Lower leg skin (tissue), 3 donors: ENCODE results near the gene NPLOC4.

ENCODE experiments used
- POLR2A ChIP-seq, 2 donors: fragments of 450-650 bp; IDR thresholded peaks; one replicate each; pipeline ENCODE4 v1.6.1; 2016 to 2017; ENCODE audit warnings: antibody characterized with exemption in 2 of 2, mild to moderate bottlenecking in 1 of 2, moderate library complexity in 1 of 2
- TF ChIP-seq, protein P1 (sequence below), 3 donors: fragments of 450-650 bp; IDR thresholded peaks; one replicate each; pipeline ENCODE4 v1.5.1; 2016; ENCODE audit warnings: antibody characterized with exemption in 3 of 3, mild to moderate bottlenecking in 3 of 3, moderate library complexity in 2 of 3

- TF ChIP-seq, protein P1, sequence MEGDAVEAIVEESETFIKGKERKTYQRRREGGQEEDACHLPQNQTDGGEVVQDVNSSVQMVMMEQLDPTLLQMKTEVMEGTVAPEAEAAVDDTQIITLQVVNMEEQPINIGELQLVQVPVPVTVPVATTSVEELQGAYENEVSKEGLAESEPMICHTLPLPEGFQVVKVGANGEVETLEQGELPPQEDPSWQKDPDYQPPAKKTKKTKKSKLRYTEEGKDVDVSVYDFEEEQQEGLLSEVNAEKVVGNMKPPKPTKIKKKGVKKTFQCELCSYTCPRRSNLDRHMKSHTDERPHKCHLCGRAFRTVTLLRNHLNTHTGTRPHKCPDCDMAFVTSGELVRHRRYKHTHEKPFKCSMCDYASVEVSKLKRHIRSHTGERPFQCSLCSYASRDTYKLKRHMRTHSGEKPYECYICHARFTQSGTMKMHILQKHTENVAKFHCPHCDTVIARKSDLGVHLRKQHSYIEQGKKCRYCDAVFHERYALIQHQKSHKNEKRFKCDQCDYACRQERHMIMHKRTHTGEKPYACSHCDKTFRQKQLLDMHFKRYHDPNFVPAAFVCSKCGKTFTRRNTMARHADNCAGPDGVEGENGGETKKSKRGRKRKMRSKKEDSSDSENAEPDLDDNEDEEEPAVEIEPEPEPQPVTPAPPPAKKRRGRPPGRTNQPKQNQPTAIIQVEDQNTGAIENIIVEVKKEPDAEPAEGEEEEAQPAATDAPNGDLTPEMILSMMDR (IDR thresholded peaks at IDR 0.05), result no peak
- no peak for TF ChIP-seq POLR2A (IDR thresholded peaks at IDR 0.05)
Measured at GRCh38 chr17:81553018-81553615, 83.8 kb downstream of the NPLOC4 start.
